HepG2 (cell line): ENCODE data around the gene DENND4C. TPM values are rescaled to one million over a fixed set of nuclear protein-coding genes. Genes with fewer than 3 reads are reported as not detected.

ENCODE experiments used
- ARNTL ChIP-seq: sonication (generic); formaldehyde crosslinking; IDR thresholded peaks from 2 replicates; pipeline ENCODE4 v1.4.0; 2020; ENCODE audit warnings: mild to moderate bottlenecking, missing genetic modification reagents
- GABPB1 ChIP-seq: IDR thresholded peaks from 2 replicates; pipeline ENCODE4 v1.6.1; 2016; ENCODE audit warnings: mild to moderate bottlenecking, missing genetic modification reagents, moderate library complexity, missing compliant biosample characterization
- HDAC2 ChIP-seq: sonication (generic); formaldehyde crosslinking; IDR thresholded peaks from 2 replicates; pipeline ENCODE4 v1.4.0; 2020; ENCODE audit warnings: missing genetic modification reagents
- MEIS2 ChIP-seq: sonication (generic); formaldehyde crosslinking; IDR thresholded peaks from 2 replicates; pipeline ENCODE4 v1.9.0; 2021; ENCODE audit warnings: mild to moderate bottlenecking, missing genetic modification reagents
- NCOA2 ChIP-seq: sonication (generic); formaldehyde crosslinking; IDR thresholded peaks from 2 replicates; pipeline ENCODE4 v1.8.0; 2022; ENCODE audit warnings: inconsistent platforms
- NFE2 ChIP-seq: sonication (generic); formaldehyde crosslinking; IDR thresholded peaks from 2 replicates; pipeline ENCODE4 v1.4.0; 2020; ENCODE audit warnings: missing genetic modification reagents
- RARG ChIP-seq: sonication (generic); formaldehyde crosslinking; IDR thresholded peaks from 2 replicates; pipeline ENCODE4 v1.4.0; 2020; ENCODE audit warnings: low read depth, mild to moderate bottlenecking, missing genetic modification reagents
- SMYD3 ChIP-seq: sonication (generic); formaldehyde crosslinking; IDR thresholded peaks from 2 replicates; pipeline ENCODE4 v1.8.1; 2023; ENCODE audit warnings: mild to moderate bottlenecking, missing genetic modification reagents
- ZNF160 ChIP-seq: sonication (generic); formaldehyde crosslinking; IDR thresholded peaks from 2 replicates; pipeline ENCODE4 v1.8.0; 2022; ENCODE audit warnings: mild to moderate bottlenecking, inconsistent platforms, missing genetic modification reagents
- polyA plus RNA-seq, 8 experiments: library from polyadenylated mRNA; depleted of rRNA in 3 of 8; stranded (reverse) in 7 of 8; unstranded in 1 of 8; fragments of >200 nt; fragmentation: Illumina TruSeq in 4 of 8; extraction: Trizol in 4 of 8; gene quantifications; 2 replicates each; pipeline versions ENCODE4 v1.2.1 to v1.2.3, GENCODE V29; 2011 to 2016; ENCODE audit warnings: low read depth in 4 of 8, missing spikeins in 1 of 8, mixed read lengths in 1 of 8; ENCODE audit not compliant: insufficient read depth in 1 of 8
- total RNA-seq, 5 experiments: library from RNA; depleted of rRNA; stranded (reverse); fragments of >200 nt; fragmentation: Illumina TruSeq; extraction: Trizol; gene quantifications; 2 replicates each; pipeline ENCODE4 v1.2.3, GENCODE V29; 2016; ENCODE audit warnings: low read depth in 1 of 5
- TF ChIP-seq, protein P1 (sequence below), 2 experiments: sonication (generic) in 1 of 2; formaldehyde crosslinking in 1 of 2; IDR thresholded peaks; 2 replicates each; pipeline versions ENCODE4 v1.6.1 to v1.9.0; 2014 to 2022; ENCODE audit warnings: antibody characterized with exemption in 1 of 2, borderline replicate concordance in 1 of 2, inconsistent platforms in 1 of 2, low read depth in 1 of 2, missing genetic modification reagents in 1 of 2
- TF ChIP-seq, protein P2 (sequence below): sonication (generic); formaldehyde crosslinking; conservative IDR thresholded peaks from 2 replicates; pipeline ENCODE4 v1.8.0; 2022; ENCODE audit warnings: missing genetic modification reagents
- TF ChIP-seq, protein P3 (sequence below): sonication (generic); formaldehyde crosslinking; IDR thresholded peaks from 2 replicates; pipeline ENCODE4 v1.5.1; 2020; ENCODE audit warnings: mild to moderate bottlenecking, missing genetic modification reagents, moderate library complexity
- TF ChIP-seq, protein P4 (sequence below): sonication (generic); formaldehyde crosslinking; IDR thresholded peaks from 2 replicates; pipeline ENCODE4 v1.5.1; 2020; ENCODE audit warnings: missing genetic modification reagents, mild to moderate bottlenecking, borderline replicate concordance

Gene DENND4C
- total and polyA plus RNA-seq, 2 of the 13 experiments (the other 11 are each of a cell fraction or from before 2014, with no cell fraction given): 19.1 to 27.2 TPM

DNA sequence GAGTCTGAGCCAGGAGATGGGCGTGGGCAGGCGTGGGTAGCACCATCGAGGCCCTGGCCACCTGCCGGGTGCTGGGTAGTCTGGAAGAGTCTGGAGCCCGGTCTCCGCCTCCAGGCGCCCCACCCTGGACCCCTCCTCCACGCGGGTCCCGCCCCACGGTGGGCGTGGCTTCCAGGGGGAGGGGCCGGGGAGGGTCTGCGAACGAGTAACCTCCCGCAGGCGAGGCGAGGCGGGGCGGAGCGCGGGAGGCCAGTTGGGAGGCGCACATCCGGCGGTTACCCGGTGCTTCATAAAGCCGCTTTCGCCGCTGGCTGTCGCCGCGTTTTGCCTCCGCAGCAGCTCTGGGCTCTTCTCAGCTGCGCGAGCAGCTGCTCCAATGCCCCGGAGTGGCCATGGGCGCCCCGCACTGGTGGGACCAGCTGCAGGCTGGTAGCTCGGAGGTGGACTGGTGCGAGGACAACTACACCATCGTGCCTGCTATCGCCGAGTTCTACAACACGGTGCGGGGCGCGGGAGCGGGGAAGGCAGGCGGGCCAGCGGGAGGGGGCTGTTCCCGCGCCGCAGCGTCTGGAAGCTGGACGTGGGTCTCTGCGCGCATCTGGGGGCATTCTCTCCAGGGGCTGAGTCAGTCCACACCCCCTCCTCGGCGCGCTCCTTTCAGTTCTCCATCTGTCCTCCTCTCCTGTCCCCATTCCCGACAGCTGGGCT lies 178.4 kb downstream of the DENND4C start, which contains the start of gene ACER2 (continued):
- TF ChIP-seq, protein P1, sequence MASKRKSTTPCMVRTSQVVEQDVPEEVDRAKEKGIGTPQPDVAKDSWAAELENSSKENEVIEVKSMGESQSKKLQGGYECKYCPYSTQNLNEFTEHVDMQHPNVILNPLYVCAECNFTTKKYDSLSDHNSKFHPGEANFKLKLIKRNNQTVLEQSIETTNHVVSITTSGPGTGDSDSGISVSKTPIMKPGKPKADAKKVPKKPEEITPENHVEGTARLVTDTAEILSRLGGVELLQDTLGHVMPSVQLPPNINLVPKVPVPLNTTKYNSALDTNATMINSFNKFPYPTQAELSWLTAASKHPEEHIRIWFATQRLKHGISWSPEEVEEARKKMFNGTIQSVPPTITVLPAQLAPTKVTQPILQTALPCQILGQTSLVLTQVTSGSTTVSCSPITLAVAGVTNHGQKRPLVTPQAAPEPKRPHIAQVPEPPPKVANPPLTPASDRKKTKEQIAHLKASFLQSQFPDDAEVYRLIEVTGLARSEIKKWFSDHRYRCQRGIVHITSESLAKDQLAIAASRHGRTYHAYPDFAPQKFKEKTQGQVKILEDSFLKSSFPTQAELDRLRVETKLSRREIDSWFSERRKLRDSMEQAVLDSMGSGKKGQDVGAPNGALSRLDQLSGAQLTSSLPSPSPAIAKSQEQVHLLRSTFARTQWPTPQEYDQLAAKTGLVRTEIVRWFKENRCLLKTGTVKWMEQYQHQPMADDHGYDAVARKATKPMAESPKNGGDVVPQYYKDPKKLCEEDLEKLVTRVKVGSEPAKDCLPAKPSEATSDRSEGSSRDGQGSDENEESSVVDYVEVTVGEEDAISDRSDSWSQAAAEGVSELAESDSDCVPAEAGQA (IDR thresholded peaks at IDR 0.05; ENCODE audit: low read depth): no peak
- TF ChIP-seq, protein P1 (CRISPR knock-in tag; IDR thresholded peaks at IDR 0.05; ENCODE audit: borderline replicate concordance): peak; percentile 86; the same call in 1 of the 2 replicates
- TF ChIP-seq GABPB1 (CRISPR knock-in tag) (peak; percentile 92), HDAC2 (CRISPR knock-in tag) (no peak), SMYD3 (CRISPR knock-in tag) (peak; percentile 48; the same call in 1 of the 2 replicates), ARNTL (CRISPR knock-in tag) (no peak), MEIS2 (CRISPR knock-in tag) (0 out of 2 replicates have a peak, but pooled peaks have one; percentile 36), NCOA2 (peak; percentile 41), ZNF160 (CRISPR knock-in tag) (0 out of 2 replicates have a peak, but pooled peaks have one; percentile 59), NFE2 (CRISPR knock-in tag) (no peak), RARG (CRISPR knock-in tag) (no peak)
- TF ChIP-seq, protein P2, sequence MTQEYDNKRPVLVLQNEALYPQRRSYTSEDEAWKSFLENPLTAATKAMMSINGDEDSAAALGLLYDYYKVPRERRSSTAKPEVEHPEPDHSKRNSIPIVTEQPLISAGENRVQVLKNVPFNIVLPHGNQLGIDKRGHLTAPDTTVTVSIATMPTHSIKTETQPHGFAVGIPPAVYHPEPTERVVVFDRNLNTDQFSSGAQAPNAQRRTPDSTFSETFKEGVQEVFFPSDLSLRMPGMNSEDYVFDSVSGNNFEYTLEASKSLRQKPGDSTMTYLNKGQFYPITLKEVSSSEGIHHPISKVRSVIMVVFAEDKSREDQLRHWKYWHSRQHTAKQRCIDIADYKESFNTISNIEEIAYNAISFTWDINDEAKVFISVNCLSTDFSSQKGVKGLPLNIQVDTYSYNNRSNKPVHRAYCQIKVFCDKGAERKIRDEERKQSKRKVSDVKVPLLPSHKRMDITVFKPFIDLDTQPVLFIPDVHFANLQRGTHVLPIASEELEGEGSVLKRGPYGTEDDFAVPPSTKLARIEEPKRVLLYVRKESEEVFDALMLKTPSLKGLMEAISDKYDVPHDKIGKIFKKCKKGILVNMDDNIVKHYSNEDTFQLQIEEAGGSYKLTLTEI (CRISPR knock-in tag): no peak
- TF ChIP-seq, protein P3, sequence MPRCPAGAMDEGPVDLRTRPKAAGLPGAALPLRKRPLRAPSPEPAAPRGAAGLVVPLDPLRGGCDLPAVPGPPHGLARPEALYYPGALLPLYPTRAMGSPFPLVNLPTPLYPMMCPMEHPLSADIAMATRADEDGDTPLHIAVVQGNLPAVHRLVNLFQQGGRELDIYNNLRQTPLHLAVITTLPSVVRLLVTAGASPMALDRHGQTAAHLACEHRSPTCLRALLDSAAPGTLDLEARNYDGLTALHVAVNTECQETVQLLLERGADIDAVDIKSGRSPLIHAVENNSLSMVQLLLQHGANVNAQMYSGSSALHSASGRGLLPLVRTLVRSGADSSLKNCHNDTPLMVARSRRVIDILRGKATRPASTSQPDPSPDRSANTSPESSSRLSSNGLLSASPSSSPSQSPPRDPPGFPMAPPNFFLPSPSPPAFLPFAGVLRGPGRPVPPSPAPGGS (CRISPR knock-in tag): no peak
- TF ChIP-seq, protein P4, sequence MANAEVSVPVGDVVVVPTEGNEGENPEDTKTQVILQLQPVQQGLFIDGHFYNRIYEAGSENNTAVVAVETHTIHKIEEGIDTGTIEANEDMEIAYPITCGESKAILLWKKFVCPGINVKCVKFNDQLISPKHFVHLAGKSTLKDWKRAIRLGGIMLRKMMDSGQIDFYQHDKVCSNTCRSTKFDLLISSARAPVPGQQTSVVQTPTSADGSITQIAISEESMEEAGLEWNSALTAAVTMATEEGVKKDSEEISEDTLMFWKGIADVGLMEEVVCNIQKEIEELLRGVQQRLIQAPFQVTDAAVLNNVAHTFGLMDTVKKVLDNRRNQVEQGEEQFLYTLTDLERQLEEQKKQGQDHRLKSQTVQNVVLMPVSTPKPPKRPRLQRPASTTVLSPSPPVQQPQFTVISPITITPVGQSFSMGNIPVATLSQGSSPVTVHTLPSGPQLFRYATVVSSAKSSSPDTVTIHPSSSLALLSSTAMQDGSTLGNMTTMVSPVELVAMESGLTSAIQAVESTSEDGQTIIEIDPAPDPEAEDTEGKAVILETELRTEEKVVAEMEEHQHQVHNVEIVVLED (CRISPR knock-in tag): peak; percentile 50; the same call in 1 of the 2 replicates
